ENCODE measurements around the gene ERVH48-1. TPM values are rescaled to one million over a fixed set of nuclear protein-coding genes. Genes with fewer than 3 reads are reported as not detected.

ERVH48-1 gene
- total and polyA plus RNA-seq, 2 experiments from 2014 or later = 5.4 to 14.8 TPM

DNA sequence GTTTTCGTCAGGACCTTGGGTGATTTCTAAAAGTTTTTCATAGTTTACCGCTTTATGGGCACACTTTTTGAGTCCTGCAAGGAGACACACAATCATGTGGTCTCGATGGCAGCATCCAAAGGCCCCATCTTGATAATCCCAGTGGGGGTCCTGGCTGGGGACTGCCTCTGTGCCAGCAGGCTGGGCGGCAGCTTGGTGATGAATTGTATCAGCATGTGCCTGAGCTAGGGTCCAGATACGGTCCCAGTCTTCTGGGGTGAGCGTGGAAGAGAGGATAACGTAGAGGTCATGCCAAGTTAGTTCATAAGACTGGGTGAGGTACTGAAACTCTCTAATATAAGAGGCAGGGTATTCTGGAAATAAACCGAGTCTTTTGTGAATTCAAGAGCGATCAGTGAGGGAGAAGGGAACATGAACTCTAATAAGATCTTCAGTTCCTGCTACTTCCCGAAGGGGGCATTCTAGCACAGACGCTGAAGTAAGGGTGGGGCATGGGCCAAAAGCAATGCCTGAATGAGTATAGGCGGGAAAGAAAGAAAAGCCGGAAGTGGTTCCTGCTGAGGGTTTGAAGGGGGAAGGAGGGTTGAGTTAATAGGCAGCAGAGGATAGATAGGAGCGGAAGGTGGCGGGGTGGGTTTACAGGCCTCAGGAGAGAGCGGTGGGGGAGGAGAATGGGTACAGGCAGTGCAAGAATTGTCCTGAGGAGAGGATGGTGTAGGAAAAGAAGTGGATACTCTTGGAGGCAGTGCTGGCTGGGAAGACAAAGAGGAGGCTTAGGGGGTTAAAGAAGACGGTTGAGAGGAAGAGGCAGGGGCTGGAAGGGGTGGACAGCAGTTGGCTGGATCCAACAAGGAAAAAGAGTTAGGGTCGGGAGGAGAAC is 1.6 kb downstream of the ERVH48-1 start:
- no peaks in the 10 kb centered on the region for H3K9me2 ChIP-seq (replicated peaks; ENCODE audit: insufficient read depth)
- no peaks in the 10 kb centered on the region for H3K27me3 ChIP-seq
- H3K4me3 ChIP-seq = no peak overlapping the region
- H3K36me3 ChIP-seq (replicated peaks; ENCODE audit: insufficient read depth, low read depth) = no peaks in the 10 kb centered on the region
- no peaks in the 10 kb centered on the region for H3K79me2 ChIP-seq
- H2AFZ ChIP-seq = peak overlapping the region; percentile 55
- H3K4me2 ChIP-seq = peak overlapping the region; percentile 56
- TF ChIP-seq EZH2 (IDR thresholded peaks at IDR 0.05; ENCODE audit: borderline replicate concordance) = no peak
- TF ChIP-seq, protein P1, sequence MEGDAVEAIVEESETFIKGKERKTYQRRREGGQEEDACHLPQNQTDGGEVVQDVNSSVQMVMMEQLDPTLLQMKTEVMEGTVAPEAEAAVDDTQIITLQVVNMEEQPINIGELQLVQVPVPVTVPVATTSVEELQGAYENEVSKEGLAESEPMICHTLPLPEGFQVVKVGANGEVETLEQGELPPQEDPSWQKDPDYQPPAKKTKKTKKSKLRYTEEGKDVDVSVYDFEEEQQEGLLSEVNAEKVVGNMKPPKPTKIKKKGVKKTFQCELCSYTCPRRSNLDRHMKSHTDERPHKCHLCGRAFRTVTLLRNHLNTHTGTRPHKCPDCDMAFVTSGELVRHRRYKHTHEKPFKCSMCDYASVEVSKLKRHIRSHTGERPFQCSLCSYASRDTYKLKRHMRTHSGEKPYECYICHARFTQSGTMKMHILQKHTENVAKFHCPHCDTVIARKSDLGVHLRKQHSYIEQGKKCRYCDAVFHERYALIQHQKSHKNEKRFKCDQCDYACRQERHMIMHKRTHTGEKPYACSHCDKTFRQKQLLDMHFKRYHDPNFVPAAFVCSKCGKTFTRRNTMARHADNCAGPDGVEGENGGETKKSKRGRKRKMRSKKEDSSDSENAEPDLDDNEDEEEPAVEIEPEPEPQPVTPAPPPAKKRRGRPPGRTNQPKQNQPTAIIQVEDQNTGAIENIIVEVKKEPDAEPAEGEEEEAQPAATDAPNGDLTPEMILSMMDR (IDR thresholded peaks at IDR 0.05; ENCODE audit: poor library complexity) = peak; percentile 67
- no peaks in the 10 kb centered on the region for H4K20me1 ChIP-seq (ENCODE audit: insufficient read depth, poor library complexity, severe bottlenecking)
- no peaks in the 10 kb centered on the region for H3K9me3 ChIP-seq (ENCODE audit: low read depth)
- DNase-seq (ENCODE audit: low spot score) = peak; percentile 92
- H3K4me1 ChIP-seq (ENCODE audit: insufficient read depth) = peaks cover 6% of the 10 kb centered on the region
- 32% methylated on average over 18 of the region's 18 CpGs for WGBS (ENCODE audit: low lambda C conversion rate, missing lambda C conversion rate)
- H3K27ac ChIP-seq = peak overlapping the region; percentile 54

DNA sequence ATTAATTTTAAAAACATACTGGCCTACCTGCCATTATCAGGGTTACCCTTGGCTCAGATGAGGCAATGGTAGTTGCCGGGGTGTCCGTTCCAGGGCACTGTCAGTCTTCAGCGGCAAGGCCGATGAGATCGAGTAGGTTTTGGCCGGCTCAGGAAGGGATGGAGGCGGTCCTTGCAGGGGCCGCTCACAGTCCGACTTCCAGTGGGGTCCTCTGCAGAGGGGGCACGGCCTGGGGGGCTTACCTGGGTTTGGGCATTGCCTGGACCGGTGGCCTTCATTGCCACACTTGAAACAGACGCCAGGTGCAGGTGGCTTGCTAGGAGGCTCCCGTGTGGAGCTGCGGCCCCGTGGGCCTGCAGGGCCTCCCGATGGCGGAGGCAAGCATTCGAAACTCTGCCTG is 2.5 kb downstream of the ERVH48-1 start:
- DNase-seq (ENCODE audit: low spot score) = no peak
- no peaks in the 10 kb centered on the region for H4K20me1 ChIP-seq (ENCODE audit: insufficient read depth, poor library complexity, severe bottlenecking)
- H3K27ac ChIP-seq = no peak overlapping the region
- H3K27me3 ChIP-seq = no peaks in the 10 kb centered on the region
- H3K36me3 ChIP-seq (replicated peaks; ENCODE audit: insufficient read depth, low read depth) = no peaks in the 10 kb centered on the region
- TF ChIP-seq EZH2 (IDR thresholded peaks at IDR 0.05; ENCODE audit: borderline replicate concordance) (no peak), EZH2phosphoT487 (IDR thresholded peaks at IDR 0.05; ENCODE audit: low read depth, severe bottlenecking, unreplicated experiment) (no peak)
- TF ChIP-seq, protein P1 (IDR thresholded peaks at IDR 0.05; ENCODE audit: poor library complexity) = no peak
- no peaks in the 10 kb centered on the region for H3K9me3 ChIP-seq (ENCODE audit: low read depth)
- no peaks in the 10 kb centered on the region for H3K79me2 ChIP-seq
- H2AFZ ChIP-seq = no peak overlapping the region
- WGBS (ENCODE audit: low lambda C conversion rate, missing lambda C conversion rate) = 89% methylated on average over 17 of the region's 18 CpGs
- no peak overlapping the region for H3K4me2 ChIP-seq
- H3K4me1 ChIP-seq (ENCODE audit: insufficient read depth) = peaks cover 6% of the 10 kb centered on the region
- no peak overlapping the region for H3K4me3 ChIP-seq
- no peaks in the 10 kb centered on the region for H3K9me2 ChIP-seq (replicated peaks; ENCODE audit: insufficient read depth)

DNA sequence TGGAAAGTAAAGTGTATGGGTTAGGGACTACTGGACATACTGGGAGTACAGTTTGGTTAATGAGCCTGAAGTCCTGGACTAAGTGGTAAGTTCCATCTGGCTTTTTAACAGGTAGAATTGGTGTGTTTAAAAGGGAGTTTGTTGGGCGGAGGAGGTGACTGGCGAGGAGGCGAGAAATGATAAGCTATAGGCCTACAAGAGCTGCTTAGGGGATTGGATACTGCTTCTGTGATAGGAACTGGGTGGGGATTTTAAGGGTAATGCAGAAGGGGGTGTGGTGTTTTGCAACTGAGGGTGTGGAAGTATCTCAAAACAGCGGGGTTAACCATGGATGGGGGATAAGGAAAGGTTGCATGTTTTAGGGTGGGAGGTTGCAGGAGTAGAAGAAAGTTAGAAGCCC is 3.5 kb downstream of the ERVH48-1 start:
- Histone ChIP-seq H3K9me2 (replicated peaks; ENCODE audit: insufficient read depth) (no peaks in the 10 kb centered on the region), H3K4me1 (ENCODE audit: insufficient read depth) (peaks cover 6% of the 10 kb centered on the region), H3K36me3 (replicated peaks; ENCODE audit: insufficient read depth, low read depth) (no peaks in the 10 kb centered on the region), H3K79me2 (no peaks in the 10 kb centered on the region), H2AFZ (no peak overlapping the region), H3K4me3 (no peak overlapping the region), H3K9me3 (ENCODE audit: low read depth) (no peaks in the 10 kb centered on the region), H4K20me1 (ENCODE audit: insufficient read depth, poor library complexity, severe bottlenecking) (no peaks in the 10 kb centered on the region), H3K4me2 (no peak overlapping the region), H3K27ac (no peak overlapping the region), H3K27me3 (no peaks in the 10 kb centered on the region)
- no peak for DNase-seq (ENCODE audit: low spot score)
- 93% methylated on average over 4 of the region's 4 CpGs for WGBS (ENCODE audit: low lambda C conversion rate, missing lambda C conversion rate)
- no peak for TF ChIP-seq EZH2 (IDR thresholded peaks at IDR 0.05; ENCODE audit: borderline replicate concordance)
- TF ChIP-seq, protein P1 (IDR thresholded peaks at IDR 0.05; ENCODE audit: poor library complexity) = no peak
- TF ChIP-seq EZH2phosphoT487 (IDR thresholded peaks at IDR 0.05; ENCODE audit: low read depth, severe bottlenecking, unreplicated experiment) = no peak

All from hepatocyte (in vitro differentiated cells).